Parathyroid adenoma (tissue), 2 donors: ENCODE measurements around the gene ARHGAP32.

Source experiments
- H2AFZ ChIP-seq: fragments of 300-600 bp; sonication (generic); one replicate; pipeline ENCODE4 v1.7.0; 2017; ENCODE audit warnings: antibody characterized with exemption, mild to moderate bottlenecking
- H3K27ac ChIP-seq: fragments of 300-600 bp; sonication (generic); one replicate; pipeline ENCODE4 v1.7.0; 2017
- H3K27me3 ChIP-seq: fragments of 300-600 bp; sonication (generic); one replicate; pipeline ENCODE4 v1.7.0; 2017; ENCODE audit warnings: low read length; ENCODE audit not compliant: control insufficient read depth, insufficient read depth
- H3K36me3 ChIP-seq: fragments of 300-600 bp; sonication (generic); one replicate; pipeline ENCODE4 v1.7.0; 2017; ENCODE audit warnings: low read length; ENCODE audit not compliant: control insufficient read depth, insufficient read depth
- H3K4me1 ChIP-seq: fragments of 300-600 bp; sonication (generic); one replicate; pipeline ENCODE4 v1.7.0; 2017; ENCODE audit warnings: control low read depth
- H3K4me2 ChIP-seq: fragments of 300-600 bp; sonication (generic); one replicate; pipeline ENCODE4 v1.7.0; 2017; ENCODE audit warnings: low read length
- H3K4me3 ChIP-seq: fragments of 300-600 bp; sonication (generic); one replicate; pipeline ENCODE4 v1.7.0; 2017; ENCODE audit warnings: low read depth, low read length
- H3K79me2 ChIP-seq: fragments of 300-600 bp; sonication (generic); one replicate; pipeline ENCODE4 v1.7.0; 2017; ENCODE audit warnings: control low read depth
- H3K9ac ChIP-seq: fragments of 300-600 bp; sonication (generic); one replicate; pipeline ENCODE4 v1.7.0; 2017; ENCODE audit warnings: mild to moderate bottlenecking
- H3K9me3 ChIP-seq: fragments of 300-600 bp; sonication (generic); one replicate; pipeline ENCODE4 v1.7.0; 2017; ENCODE audit warnings: low read length; ENCODE audit not compliant: control insufficient read depth
- CTCF ChIP-seq: fragments of 300-600 bp; sonication (generic); IDR thresholded peaks from one replicate; pipeline ENCODE4 v1.7.0; 2017; ENCODE audit warnings: antibody characterized with exemption, mild to moderate bottlenecking
- donor health status: primary hyperparathyroidism.

ARHGAP32 gene

GRCh38 chr11:129223701-129224149 is 31.6 kb upstream of the ARHGAP32 start:
- no peaks in the 10 kb centered on the region for H3K27me3 ChIP-seq
- no peaks in the 10 kb centered on the region for H3K9me3 ChIP-seq
- H3K9ac ChIP-seq: no peak overlapping the region
- H3K79me2 ChIP-seq: peaks cover 8% of the 10 kb centered on the region
- H2AFZ ChIP-seq: no peak overlapping the region
- no peaks in the 10 kb centered on the region for H3K4me1 ChIP-seq
- no peak overlapping the region for H3K4me2 ChIP-seq
- H3K4me3 ChIP-seq: no peak overlapping the region
- no peak overlapping the region for H3K27ac ChIP-seq
- no peak for TF ChIP-seq CTCF
- H3K36me3 ChIP-seq: no peaks in the 10 kb centered on the region

GRCh38 chr11:129223260-129223659 is 31.1 kb upstream of the ARHGAP32 start:
- Histone ChIP-seq H3K27me3 (no peaks in the 10 kb centered on the region), H2AFZ (no peak overlapping the region), H3K4me1 (no peaks in the 10 kb centered on the region), H3K4me2 (no peak overlapping the region), H3K9me3 (no peaks in the 10 kb centered on the region), H3K36me3 (no peaks in the 10 kb centered on the region), H3K9ac (no peak overlapping the region), H3K4me3 (no peak overlapping the region), H3K79me2 (peaks cover 8% of the 10 kb centered on the region), H3K27ac (no peak overlapping the region)
- TF ChIP-seq CTCF: no peak

GRCh38 chr11:129222158-129222557 is 30.0 kb upstream of the ARHGAP32 start:
- no peak overlapping the region for H3K9ac ChIP-seq
- H2AFZ ChIP-seq: no peak overlapping the region
- peaks cover 8% of the 10 kb centered on the region for H3K79me2 ChIP-seq
- H3K4me3 ChIP-seq: no peak overlapping the region
- no peaks in the 10 kb centered on the region for H3K27me3 ChIP-seq
- H3K4me2 ChIP-seq: no peak overlapping the region
- TF ChIP-seq CTCF: no peak
- no peaks in the 10 kb centered on the region for H3K4me1 ChIP-seq
- no peaks in the 10 kb centered on the region for H3K9me3 ChIP-seq
- H3K27ac ChIP-seq: no peak overlapping the region
- no peaks in the 10 kb centered on the region for H3K36me3 ChIP-seq

- Histone ChIP-seq H3K27ac (no peak overlapping the region), H2AFZ (no peak overlapping the region), H3K9ac (no peak overlapping the region), H3K9me3 (no peaks in the 10 kb centered on the region), H3K36me3 (no peaks in the 10 kb centered on the region), H3K4me1 (no peaks in the 10 kb centered on the region), H3K27me3 (no peaks in the 10 kb centered on the region), H3K4me3 (no peak overlapping the region), H3K79me2 (peaks cover 4% of the 10 kb centered on the region), H3K4me2 (no peak overlapping the region)
- TF ChIP-seq CTCF: no peak
Measured at GRCh38 chr11:129215506-129216245, 23.6 kb upstream of the ARHGAP32 start.
